Fibroblast of skin of right biceps (primary cell): Measurements from ENCODE around the gene SLC15A3.
A peak's percentile ranks its signal among the peaks of the same experiment; 100 is the strongest.
"Not testable (repeated sequence)": the region's sequence is repeated elsewhere in the genome, so short reads cannot be mapped to it uniquely, and the experiment has no call there.

Experiments
- DNase-seq: peaks from one replicate; pipeline ENCODE4 v3.0.0-alpha.2; 2013

Gene SLC15A3

DNA sequence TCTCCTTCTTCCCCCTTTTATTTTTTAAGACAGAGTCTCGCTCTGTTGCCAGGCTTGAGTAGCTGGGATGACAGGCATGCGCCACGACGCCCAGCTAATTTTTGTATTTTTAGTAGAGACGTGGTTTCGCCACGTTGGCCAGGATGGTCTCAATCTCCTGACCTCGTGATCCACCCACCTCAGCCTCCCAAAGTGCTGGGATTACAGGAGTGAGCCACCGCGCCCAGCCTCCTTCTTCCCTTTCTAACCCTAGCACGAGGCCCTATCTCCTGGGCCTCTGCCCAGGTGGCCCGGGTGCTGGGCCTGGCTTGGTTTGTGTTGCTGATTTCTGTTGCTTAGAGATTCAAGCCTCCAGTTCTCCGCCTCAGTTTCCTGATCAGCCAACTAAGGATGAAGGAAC lies 22.3 kb upstream of the SLC15A3 start:
- DNase-seq: not testable (repeated sequence)

- DNase-seq: no peak
Observed at GRCh38 chr11:60973699-60974098, 21.7 kb upstream of the SLC15A3 start.

DNA sequence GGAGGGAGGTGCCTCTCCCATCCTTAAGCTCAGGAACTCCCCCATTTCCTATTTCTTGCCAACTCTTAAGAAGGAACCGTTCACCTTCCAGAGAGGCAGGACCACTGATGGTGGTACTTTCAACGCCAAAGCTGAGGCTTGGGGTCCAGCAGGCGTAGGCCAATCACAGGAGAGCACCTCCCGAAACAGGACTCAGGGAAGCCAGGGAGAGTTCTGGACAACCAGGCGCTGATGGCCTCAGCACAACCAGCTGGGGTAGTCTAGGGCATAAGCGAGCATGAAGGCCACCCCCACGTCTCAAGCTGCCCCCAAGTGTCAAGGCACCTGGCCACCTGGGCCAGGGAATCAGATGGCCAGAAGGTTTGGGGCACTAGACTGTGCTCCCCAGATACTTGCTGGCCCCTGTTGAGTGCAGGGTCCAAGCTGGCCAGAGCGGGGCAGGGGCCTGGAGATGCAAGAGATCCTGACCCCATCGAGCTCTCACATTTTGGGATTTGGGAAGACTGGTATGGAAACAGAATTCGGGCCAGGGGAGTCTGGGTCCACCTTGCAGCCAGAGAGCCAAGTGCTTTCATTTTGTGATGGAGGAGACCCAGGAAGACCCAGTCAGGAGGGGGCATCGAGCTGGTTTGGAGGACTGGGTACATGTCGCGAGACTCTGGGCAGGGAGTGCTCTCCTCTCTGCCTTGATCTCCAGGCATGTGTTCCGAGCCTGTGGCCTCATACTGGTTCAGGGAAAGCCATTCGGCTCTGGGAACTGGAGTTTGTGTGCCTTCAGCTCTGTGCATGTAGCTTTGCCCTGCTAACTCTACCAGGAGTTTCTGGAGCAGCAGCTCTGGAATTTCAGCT lies 20.4 kb upstream of the SLC15A3 start:
- no peak for DNase-seq

DNA sequence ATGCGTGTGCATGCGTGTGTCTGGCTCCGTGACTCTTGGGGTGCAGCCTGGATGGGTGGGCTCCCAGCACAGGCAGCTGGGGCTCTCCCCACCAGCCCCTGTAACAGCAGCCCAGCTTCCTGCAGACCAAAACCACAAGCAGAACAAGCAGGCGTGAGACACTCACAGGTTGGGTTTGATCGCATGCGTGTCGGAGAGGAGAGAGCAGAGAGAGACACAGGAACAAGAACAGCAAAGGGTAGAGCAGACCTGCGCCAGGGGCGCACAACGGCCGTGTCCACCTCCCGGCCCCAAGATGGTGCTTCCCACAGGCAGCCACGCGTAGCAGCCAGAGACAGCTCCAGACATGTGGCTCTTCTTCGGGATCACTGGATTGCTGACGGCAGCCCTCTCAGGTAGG lies 19.5 kb upstream of the SLC15A3 start, which contains the start of gene CD6:
Gene CD6, plus strand, starts transcription at position 161 of the 400 bp plus-strand sequence. Its CDS starts 186 bp downstream, at position 347.
- no peak for DNase-seq

DNA sequence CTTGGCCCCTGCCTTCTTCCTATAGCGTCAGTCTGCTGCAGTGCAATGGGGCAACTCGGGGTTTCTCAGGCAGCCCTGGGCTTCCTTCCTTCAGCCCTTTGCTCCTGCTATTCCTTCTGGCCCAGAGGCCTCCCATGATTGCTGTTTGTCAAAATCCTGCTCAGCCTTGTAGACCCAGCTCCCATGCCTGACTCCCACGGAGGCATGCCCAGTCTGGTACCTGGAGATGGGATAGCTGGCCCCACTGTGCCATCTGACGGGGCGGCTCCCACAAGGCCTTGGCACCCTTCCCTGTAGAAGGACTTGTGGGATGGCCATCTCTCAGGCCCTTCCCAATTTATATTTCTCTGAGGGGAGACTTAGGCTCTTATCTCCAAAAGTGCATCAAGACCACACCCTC lies 18.9 kb upstream of the SLC15A3 start:
- no peak for DNase-seq

- DNase-seq: peak; percentile 22
Observed at GRCh38 chr11:60970369-60970774, 18.4 kb upstream of the SLC15A3 start.

GRCh38 chr11:60968223-60968622 lies 16.2 kb upstream of the SLC15A3 start:
- no peak for DNase-seq

- no peak for DNase-seq
Observed at GRCh38 chr11:60966890-60967289, 14.9 kb upstream of the SLC15A3 start.

GRCh38 chr11:60964801-60965200 lies 12.8 kb upstream of the SLC15A3 start:
- no peak for DNase-seq

- DNase-seq: no peak
Observed at GRCh38 chr11:60960405-60960804, 8.4 kb upstream of the SLC15A3 start.

GRCh38 chr11:60959431-60959830 lies 7.5 kb upstream of the SLC15A3 start:
- peak; percentile 43 for DNase-seq

- DNase-seq: peak; percentile 22
Observed at GRCh38 chr11:60957188-60957587, 5.2 kb upstream of the SLC15A3 start.

GRCh38 chr11:60955571-60955970 lies 3.6 kb upstream of the SLC15A3 start:
- DNase-seq: no peak

DNA sequence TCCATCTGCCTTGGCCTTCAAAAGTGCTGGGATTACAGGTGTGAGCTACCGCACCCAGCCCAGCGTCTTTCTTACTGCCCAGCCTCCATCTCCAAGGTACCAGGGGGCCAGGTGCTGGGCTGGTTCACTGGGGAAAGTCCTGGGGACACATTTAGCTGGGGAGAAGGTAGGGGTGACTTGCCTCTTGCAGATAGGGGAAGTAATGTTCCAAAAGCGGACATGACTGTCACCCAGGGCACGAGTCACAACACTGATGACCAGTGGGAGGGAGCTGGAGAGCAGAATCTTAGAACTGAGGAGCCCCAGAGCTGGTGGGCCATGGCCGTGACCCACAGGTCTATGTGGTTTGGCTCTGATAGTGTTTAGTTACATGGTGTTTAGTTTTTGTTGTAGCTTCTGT lies 2.4 kb upstream of the SLC15A3 start:
- no peak for DNase-seq

GRCh38 chr11:60953781-60954180 lies 1.8 kb upstream of the SLC15A3 start:
- DNase-seq: peak; percentile 39

GRCh38 chr11:60952742-60953170 lies 780 bp upstream of the SLC15A3 start:
- no peak for DNase-seq

DNA sequence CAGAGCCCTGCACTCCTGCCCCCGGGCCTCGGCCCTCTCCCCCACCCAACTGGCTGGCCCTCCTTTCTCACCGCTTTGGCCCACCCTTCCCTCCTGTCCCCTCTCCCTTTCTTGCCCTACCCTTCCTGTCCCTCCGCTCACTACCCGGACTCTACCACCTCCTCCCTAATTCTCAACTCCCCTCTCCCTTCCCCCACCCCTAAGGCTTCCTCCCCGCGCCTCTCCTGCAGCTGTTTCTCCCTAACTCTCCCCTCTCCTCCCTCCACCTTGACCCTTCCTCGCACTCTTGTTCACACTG lies 421 bp downstream of the SLC15A3 start:
- DNase-seq: no peak

GRCh38 chr11:60950933-60951605 lies 907 bp downstream of the SLC15A3 start:
- DNase-seq: no peak

GRCh38 chr11:60950024-60950423 lies 2.0 kb downstream of the SLC15A3 start:
- DNase-seq: no peak

DNA sequence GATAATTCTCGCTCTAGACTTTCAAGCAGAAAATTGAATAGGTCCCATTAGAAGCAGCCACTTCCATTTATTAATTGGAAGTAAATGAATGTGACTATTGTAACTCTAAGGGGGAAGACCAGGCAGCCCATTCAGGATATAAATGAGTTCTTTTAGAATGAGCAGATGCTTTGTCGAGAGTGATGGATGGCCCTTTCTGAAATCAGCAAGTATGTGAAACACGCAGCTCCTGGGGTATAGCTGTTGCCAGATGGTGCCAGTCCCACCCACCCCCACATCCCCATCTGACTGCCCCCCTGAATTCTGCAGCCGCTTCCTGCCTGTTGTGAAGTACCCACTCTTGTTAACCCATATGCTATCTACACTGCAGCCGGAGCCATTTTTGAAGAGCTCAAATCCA lies 3.7 kb downstream of the SLC15A3 start:
- DNase-seq: no peak

DNA sequence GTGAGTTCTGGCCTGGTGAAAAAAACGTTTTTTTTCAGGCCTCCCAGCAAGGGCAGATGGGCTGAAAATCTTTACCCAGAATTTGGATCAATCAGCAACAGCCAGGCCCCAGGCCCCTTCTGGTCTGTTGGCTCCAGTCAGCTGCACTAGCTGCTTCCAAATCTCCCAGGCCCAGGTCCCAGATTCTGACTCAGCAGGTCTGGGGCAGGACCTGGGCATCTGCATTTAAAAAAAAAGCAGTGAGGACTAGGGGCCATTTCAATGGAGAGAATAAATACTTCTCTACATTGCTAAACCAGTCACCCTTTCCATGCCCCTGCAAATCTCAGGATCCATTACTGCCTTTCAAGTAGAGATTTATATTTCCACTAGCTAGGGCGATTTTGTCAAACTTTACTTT lies 4.3 kb downstream of the SLC15A3 start:
- DNase-seq: no peak

DNA sequence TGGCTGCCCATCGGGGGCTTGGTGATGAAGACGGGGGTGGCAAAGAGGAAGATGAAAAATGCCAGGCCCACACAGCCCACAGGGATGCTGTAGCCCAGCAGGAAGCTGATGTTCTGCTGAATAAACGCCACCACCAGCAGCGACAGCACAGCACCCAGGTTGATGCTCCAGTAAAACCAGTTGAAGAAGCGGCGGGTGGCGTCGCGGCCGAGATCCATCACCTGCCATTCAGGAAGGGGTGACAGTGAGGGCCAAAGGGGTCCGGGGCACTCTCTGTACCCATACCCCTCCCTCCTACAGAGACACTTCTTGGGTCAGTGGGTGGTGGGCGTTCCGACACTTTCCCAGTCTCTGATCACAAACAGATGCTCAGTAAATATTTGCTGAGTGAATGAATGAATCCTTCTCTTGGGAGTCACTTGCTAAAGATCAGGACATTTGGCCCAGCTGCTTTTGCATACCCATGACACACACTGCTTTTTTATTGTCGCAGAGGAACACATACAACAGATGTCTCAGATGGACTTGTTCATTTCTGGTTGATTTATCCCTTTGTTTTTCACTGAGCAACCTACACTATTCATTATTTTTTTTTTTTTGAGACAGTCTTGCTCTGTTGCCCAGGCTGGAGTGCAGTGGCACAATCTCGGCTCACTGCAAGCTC lies 5.2 kb downstream of the SLC15A3 start:
- no peak for DNase-seq

DNA sequence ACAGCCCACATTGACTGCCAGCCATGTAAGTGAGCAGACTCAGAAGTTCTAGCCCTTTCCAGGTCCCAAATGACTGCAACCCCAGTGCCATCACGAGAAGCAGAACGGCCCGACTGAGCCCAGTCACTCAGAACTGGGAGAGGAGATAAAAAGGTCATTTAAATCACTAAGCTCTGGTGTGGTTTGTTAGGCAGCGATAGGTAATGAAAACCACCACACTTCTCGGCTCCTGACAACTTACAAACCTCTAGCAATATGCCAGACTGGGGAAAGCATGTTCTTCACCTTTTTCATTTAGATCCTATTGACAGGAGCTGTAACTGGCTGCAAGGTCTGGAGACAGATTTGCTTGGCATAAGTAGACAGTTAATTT lies 6.7 kb downstream of the SLC15A3 start:
- DNase-seq: no peak
